MCF 10A (cell line): Measurements from ENCODE around the gene CASK. TPM values are rescaled to one million over a fixed set of nuclear protein-coding genes. Genes with fewer than 3 reads are reported as not detected.

Experiments used
- BruUV-seq: library from RNA; stranded (reverse); fragments of 400-500 nt; replicated peaks from 2 replicates; lab custom pipeline; 2021; lab: Mats Ljungman, UMichigan
- CTCF ChIA-PET: fragments of 300-600 bp; sonication (Branson Sonifier 250); formaldehyde crosslinking; extraction: SDS; loops from one replicate; lab custom pipeline; 2021; ENCODE audit warnings: antibody characterized with exemption, inconsistent platforms; lab: Yijun Ruan, JAX
- POLR2A ChIA-PET: fragments of 300-600, 350-650 bp; sonication (Branson Sonifier 250); formaldehyde crosslinking; extraction: SDS; loops from one replicate; lab custom pipeline; 2020; ENCODE audit warnings: antibody characterized with exemption, inconsistent platforms; lab: Yijun Ruan, JAX
- DNase-seq: peaks from one replicate; pipeline ENCODE4 v3.0.0-alpha.2; 2018; ENCODE audit not compliant: unreplicated experiment
- H3K27ac Mint-ChIP-seq: one replicate; pipeline ENCODE4 v1.8.0; 2022; ENCODE audit warnings: mild to moderate bottlenecking, low read depth, mixed read lengths; ENCODE audit not compliant: unreplicated experiment
- H3K27me3 Mint-ChIP-seq: one replicate; pipeline ENCODE4 v1.8.0; 2022; ENCODE audit warnings: mixed read lengths; ENCODE audit not compliant: insufficient read depth, unreplicated experiment
- H3K36me3 Mint-ChIP-seq: one replicate; pipeline ENCODE4 v1.8.0; 2022; ENCODE audit warnings: mild to moderate bottlenecking, moderate library complexity, mixed read lengths; ENCODE audit not compliant: insufficient read depth, unreplicated experiment
- H3K4me1 Mint-ChIP-seq: one replicate; pipeline ENCODE4 v1.8.0; 2022; ENCODE audit warnings: mixed read lengths; ENCODE audit not compliant: insufficient read depth, unreplicated experiment
- H3K4me3 Mint-ChIP-seq: one replicate; pipeline ENCODE4 v1.8.0; 2022; ENCODE audit warnings: mild to moderate bottlenecking, moderate library complexity, mixed read lengths; ENCODE audit not compliant: unreplicated experiment
- H3K9me3 Mint-ChIP-seq: one replicate; pipeline ENCODE4 v1.8.0; 2022; ENCODE audit warnings: mixed read lengths; ENCODE audit not compliant: unreplicated experiment
- intact Hi-C: fragments of 100-400 bp; cut with micrococcal nuclease; formaldehyde crosslinking; loops from 2 replicates; pipeline ENCODE4 v1.14.1; 2022
- total RNA-seq: library from RNA; stranded (reverse); gene quantifications from 2 replicates; pipeline ENCODE4 v1.2.3, GENCODE V29; 2022
- TF ChIP-seq, protein P1 (sequence below): fragments of 200-600 bp; IDR thresholded peaks from one replicate; pipeline ENCODE4 v1.8.0; 2022; ENCODE audit warnings: antibody characterized with exemption, mild to moderate bottlenecking; ENCODE audit not compliant: unreplicated experiment

Gene CASK
- total RNA-seq, 1 experiment from 2014 or later, result 34.9 TPM

GRCh38 chrX:41688835-41689234 lies 234.5 kb downstream of the CASK start, which contains the start of gene GPR34:
Gene GPR34 (plus strand): TSS chrX:41688973. CDS start chrX:41695634, 6,661 bp downstream.
- Mint-ChIP-seq H3K36me3 (no peaks in the 10 kb centered on the region), H3K27ac (no peak within 1 kb of the TSS), H3K27me3 (peaks cover 58% of the 10 kb centered on the region), H3K9me3 (no peaks in the 10 kb centered on the region), H3K4me1 (no peaks in the 10 kb centered on the region), H3K4me3 (no peak within 1 kb of the TSS)
- ChIA-PET CTCF (interaction anchor here (0.5 kb wide), 1 partner anchor 1145 kb away, joined by 3 read pairs; no protein-coding TSS in a partner anchor), POLR2A (no interaction called here)
- BruUV-seq, result no TSS peak
- no peak for DNase-seq
- intact Hi-C loops, result no loop called here
- TF ChIP-seq, protein P1, sequence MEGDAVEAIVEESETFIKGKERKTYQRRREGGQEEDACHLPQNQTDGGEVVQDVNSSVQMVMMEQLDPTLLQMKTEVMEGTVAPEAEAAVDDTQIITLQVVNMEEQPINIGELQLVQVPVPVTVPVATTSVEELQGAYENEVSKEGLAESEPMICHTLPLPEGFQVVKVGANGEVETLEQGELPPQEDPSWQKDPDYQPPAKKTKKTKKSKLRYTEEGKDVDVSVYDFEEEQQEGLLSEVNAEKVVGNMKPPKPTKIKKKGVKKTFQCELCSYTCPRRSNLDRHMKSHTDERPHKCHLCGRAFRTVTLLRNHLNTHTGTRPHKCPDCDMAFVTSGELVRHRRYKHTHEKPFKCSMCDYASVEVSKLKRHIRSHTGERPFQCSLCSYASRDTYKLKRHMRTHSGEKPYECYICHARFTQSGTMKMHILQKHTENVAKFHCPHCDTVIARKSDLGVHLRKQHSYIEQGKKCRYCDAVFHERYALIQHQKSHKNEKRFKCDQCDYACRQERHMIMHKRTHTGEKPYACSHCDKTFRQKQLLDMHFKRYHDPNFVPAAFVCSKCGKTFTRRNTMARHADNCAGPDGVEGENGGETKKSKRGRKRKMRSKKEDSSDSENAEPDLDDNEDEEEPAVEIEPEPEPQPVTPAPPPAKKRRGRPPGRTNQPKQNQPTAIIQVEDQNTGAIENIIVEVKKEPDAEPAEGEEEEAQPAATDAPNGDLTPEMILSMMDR, result no peak

DNA sequence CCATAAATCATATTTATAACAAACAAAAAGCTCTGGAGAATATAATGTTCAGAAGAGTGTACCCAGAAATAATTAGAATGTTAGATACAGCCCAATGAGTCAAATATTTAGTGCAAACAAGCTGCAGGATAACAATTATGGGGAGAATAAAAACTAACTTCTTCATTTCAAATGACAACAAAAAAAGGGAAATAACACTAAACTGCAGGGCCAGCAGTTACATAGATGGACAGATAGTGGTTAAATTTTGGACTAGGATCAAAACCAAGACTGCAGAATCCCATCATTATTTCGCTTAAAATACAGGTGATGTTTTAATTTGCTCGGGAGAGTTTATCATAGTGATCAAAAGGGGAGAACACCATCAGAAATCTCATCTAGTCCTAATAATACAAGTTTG lies 235.2 kb downstream of the CASK start:
- Mint-ChIP-seq H3K9me3 (no peaks in the 10 kb centered on the region), H3K4me3 (no peak overlapping the region), H3K4me1 (no peaks in the 10 kb centered on the region), H3K27ac (no peak overlapping the region), H3K36me3 (no peaks in the 10 kb centered on the region), H3K27me3 (peaks cover 57% of the 10 kb centered on the region)
- CTCF ChIA-PET, result no interaction called here
- DNase-seq, result no peak
- POLR2A ChIA-PET, result interaction anchor here (0.6 kb wide), 1 partner anchor 16 kb away, joined by 3 read pairs; no protein-coding TSS in a partner anchor
- no TSS peak for BruUV-seq
- intact Hi-C loops, result no loop called here
- TF ChIP-seq, protein P1, result no peak

- Mint-ChIP-seq H3K36me3 (no peaks in the 10 kb centered on the region), H3K27me3 (peaks cover 48% of the 10 kb centered on the region), H3K27ac (no peak overlapping the region), H3K4me1 (no peaks in the 10 kb centered on the region), H3K9me3 (no peaks in the 10 kb centered on the region), H3K4me3 (no peak overlapping the region)
- TF ChIP-seq, protein P1, result no peak
- BruUV-seq, result no TSS peak
- intact Hi-C loops, result no loop called here
- ChIA-PET CTCF (interaction anchor here (0.5 kb wide), 1 partner anchor 16 kb away, joined by 3 read pairs; no protein-coding TSS in a partner anchor), POLR2A (no interaction called here)
- no peak for DNase-seq
Observed at GRCh38 chrX:41686788-41687187, 236.6 kb downstream of the CASK start.

DNA sequence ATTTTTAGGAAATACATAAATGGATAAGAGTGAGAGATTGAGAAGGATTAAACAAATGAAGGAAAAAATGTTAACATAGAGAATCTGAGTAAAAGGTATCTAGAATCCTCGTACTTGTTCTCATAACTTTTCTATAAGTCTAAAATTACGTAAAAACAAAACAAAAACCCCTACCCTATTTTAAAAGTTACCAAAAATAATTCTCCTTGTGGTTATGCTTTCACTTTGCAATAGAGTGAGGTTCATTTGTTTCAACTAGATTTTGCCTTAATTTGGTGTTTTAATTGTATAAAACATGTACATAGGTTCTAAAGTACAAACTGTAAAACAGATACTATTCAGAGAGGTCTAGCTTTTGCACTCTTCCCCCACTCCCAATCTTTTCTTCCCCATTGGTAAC lies 238.4 kb downstream of the CASK start:
- no peaks in the 10 kb centered on the region for H3K4me1 Mint-ChIP-seq
- no peaks in the 10 kb centered on the region for H3K9me3 Mint-ChIP-seq
- intact Hi-C loops, result no loop called here
- no peak for DNase-seq
- peaks cover 57% of the 10 kb centered on the region for H3K27me3 Mint-ChIP-seq
- no peak overlapping the region for H3K4me3 Mint-ChIP-seq
- H3K36me3 Mint-ChIP-seq, result no peaks in the 10 kb centered on the region
- no peak overlapping the region for H3K27ac Mint-ChIP-seq
- ChIA-PET POLR2A (no interaction called here), CTCF (no interaction called here)
- TF ChIP-seq, protein P1, result no peak
- no TSS peak for BruUV-seq
